CD14-positive monocyte (primary cell): ENCODE measurements around the gene STH. TPM values are rescaled to one million over a fixed set of nuclear protein-coding genes. Genes with fewer than 3 reads are reported as not detected.

Experiments used
- DNase-seq, 3 donors: peaks; one replicate each; pipeline ENCODE4 v3.0.0-alpha.2; 2011 to 2022
- H2AFZ ChIP-seq: 2 replicates; pipeline ENCODE4 v1.6.0; 2012; ENCODE audit warnings: mild to moderate bottlenecking, low read depth, low read length, inconsistent platforms; ENCODE audit not compliant: insufficient read depth, poor library complexity, severe bottlenecking
- H3K27ac ChIP-seq, 2 donors: 1 replicate in 1 of 2; 2 replicates in 1 of 2; pipeline ENCODE4 v1.5.1; 2012 to 2013; ENCODE audit warnings: low read length in 2 of 2, control low read depth in 1 of 2, inconsistent platforms in 1 of 2, low read depth in 1 of 2, mild to moderate bottlenecking in 1 of 2
- H3K27me3 ChIP-seq, 2 donors: one replicate each; pipeline versions ENCODE4 v1.6.0 to v1.6.1; 2011 to 2013; ENCODE audit warnings: low read length in 2 of 2; ENCODE audit not compliant: control insufficient read depth in 2 of 2, insufficient read depth in 2 of 2
- H3K36me3 ChIP-seq, 2 donors: replicated peaks in 1 of 2; 1 replicate in 1 of 2; 2 replicates in 1 of 2; pipeline versions ENCODE4 v1.5.1 to v1.6.1; 2012 to 2013; ENCODE audit warnings: low read length in 2 of 2, control low read depth in 1 of 2, inconsistent platforms in 1 of 2, mild to moderate bottlenecking in 1 of 2; ENCODE audit not compliant: insufficient read depth in 2 of 2, control insufficient read depth in 1 of 2
- H3K4me1 ChIP-seq, 2 donors: 1 replicate in 1 of 2; 2 replicates in 1 of 2; pipeline versions ENCODE4 v1.5.1 to v1.6.1; 2012 to 2013; ENCODE audit warnings: low read length in 2 of 2, control low read depth in 1 of 2, inconsistent platforms in 1 of 2, mild to moderate bottlenecking in 1 of 2, moderate library complexity in 1 of 2; ENCODE audit not compliant: insufficient read depth in 2 of 2, control insufficient read depth in 1 of 2
- H3K4me2 ChIP-seq: replicated peaks from 2 replicates; pipeline ENCODE3; 2012; ENCODE audit warnings: low read length, moderate library complexity, mild to moderate bottlenecking; ENCODE audit not compliant: poor library complexity, severe bottlenecking; ENCODE audit errors: extremely low read depth
- H3K4me3 ChIP-seq, 3 experiments: fragments of 200-600 bp in 1 of 3; sonication (generic) in 1 of 3; replicated peaks in 1 of 3; 1 replicate in 2 of 3; 2 replicates in 1 of 3; pipeline ENCODE4 v1.5.1; 2011 to 2013; ENCODE audit warnings: low read length in 3 of 3, mild to moderate bottlenecking in 3 of 3, control low read depth in 2 of 3, low read depth in 2 of 3, inconsistent platforms in 1 of 3, moderate library complexity in 1 of 3
- H3K79me2 ChIP-seq: 2 replicates; pipeline ENCODE4 v1.6.0; 2012; ENCODE audit warnings: mild to moderate bottlenecking, control low read depth, inconsistent platforms, low read length, moderate library complexity; ENCODE audit not compliant: insufficient read depth
- H3K9ac ChIP-seq: 2 replicates; pipeline ENCODE4 v1.6.0; 2017; ENCODE audit warnings: low read length, mild to moderate bottlenecking; ENCODE audit not compliant: insufficient read depth, poor library complexity, severe bottlenecking
- H3K9me3 ChIP-seq, 2 donors: replicated peaks in 1 of 2; 1 replicate in 1 of 2; 2 replicates in 1 of 2; pipeline versions ENCODE4 v1.5.1 to v1.6.1; 2012 to 2013; ENCODE audit warnings: low read length in 2 of 2, control low read depth in 1 of 2; ENCODE audit not compliant: control insufficient read depth in 1 of 2, insufficient read depth in 1 of 2
- H4K20me1 ChIP-seq: 2 replicates; pipeline ENCODE4 v1.6.0; 2012; ENCODE audit warnings: mild to moderate bottlenecking, low read length, control low read depth, moderate library complexity; ENCODE audit not compliant: insufficient read depth
- H3K27ac Mint-ChIP-seq, 7 donors: one replicate each; pipeline ENCODE4 v1.8.0; 2020; ENCODE audit warnings: mild to moderate bottlenecking in 7 of 7, mixed read lengths in 7 of 7, moderate library complexity in 6 of 7, inconsistent platforms in 2 of 7
- H3K27me3 Mint-ChIP-seq, 3 donors: one replicate each; pipeline ENCODE4 v1.8.0; 2021 to 2022; ENCODE audit warnings: low read depth in 3 of 3, mild to moderate bottlenecking in 3 of 3, mixed read lengths in 3 of 3, moderate library complexity in 3 of 3, inconsistent platforms in 1 of 3
- H3K36me3 Mint-ChIP-seq, 2 donors: one replicate each; pipeline ENCODE4 v1.8.0; 2020; ENCODE audit warnings: mixed read lengths in 2 of 2, inconsistent platforms in 1 of 2, mild to moderate bottlenecking in 1 of 2
- H3K4me1 Mint-ChIP-seq: one replicate; pipeline ENCODE4 v1.8.0; 2020; ENCODE audit warnings: mild to moderate bottlenecking, mixed read lengths
- H3K4me3 Mint-ChIP-seq, 2 donors: one replicate each; pipeline ENCODE4 v1.8.0; 2020; ENCODE audit warnings: mild to moderate bottlenecking in 2 of 2, mixed read lengths in 2 of 2, moderate library complexity in 1 of 2
- H3K9me3 Mint-ChIP-seq, 7 donors: one replicate each; pipeline ENCODE4 v1.8.0; 2020 to 2022; ENCODE audit warnings: mixed read lengths in 7 of 7, mild to moderate bottlenecking in 6 of 7, moderate library complexity in 6 of 7, inconsistent platforms in 2 of 7
- CTCF ChIP-seq: fragments of 200-600 bp; IDR thresholded peaks from one replicate; pipeline ENCODE4 v1.8.0; 2022; ENCODE audit warnings: antibody characterized with exemption, mild to moderate bottlenecking
- WGBS: methylation state at CpG from one replicate; pipeline ENCODE4 v1.1.5; 2013; ENCODE audit warnings: missing lambda C conversion rate; ENCODE audit not compliant: insufficient coverage; 5-methylcytosine and 5-hydroxymethylcytosine counted together
- intact Hi-C, 2 donors: fragments of 100-400 bp; cut with micrococcal nuclease; formaldehyde crosslinking; loops; one replicate each; pipeline versions ENCODE4 v1.15.0 to v1.15.1; 2023
- polyA plus RNA-seq, 3 donors: library from polyadenylated mRNA; depleted of rRNA in 1 of 3; unstranded in 2 of 3; stranded (reverse) in 1 of 3; fragments of 300-500 nt in 2 of 3; fragments of >200 nt in 1 of 3; fragmentation: Illumina TruSeq in 2 of 3; gene quantifications; 1 replicate in 2 of 3; 2 replicates in 1 of 3; pipeline ENCODE4 v1.2.3, GENCODE V29; 2012 to 2021

STH gene
- polyA plus RNA-seq, 3 donors, result not detected

DNA sequence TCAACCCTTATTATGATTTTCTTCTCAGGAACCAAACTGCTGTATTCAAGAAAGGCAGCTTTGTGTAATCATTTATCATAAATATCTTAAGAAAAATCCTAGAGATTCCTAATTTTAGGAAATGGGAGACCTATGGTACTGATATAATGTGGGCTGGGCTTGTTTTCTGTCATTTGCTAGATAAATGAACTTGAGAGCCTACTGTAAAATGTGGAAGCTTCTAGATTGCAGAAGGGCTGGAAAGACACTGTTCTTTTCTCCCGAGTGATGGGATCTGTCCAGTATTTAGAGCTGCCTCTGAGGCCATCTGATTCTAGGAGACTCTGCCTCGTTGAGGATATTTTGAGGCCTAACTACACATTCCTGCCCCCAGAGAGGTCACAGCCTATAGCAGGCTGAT, 19.9 kb upstream of the STH start:
- no peaks in the 10 kb centered on the region for H3K36me3 ChIP-seq
- H3K79me2 ChIP-seq, result no peaks in the 10 kb centered on the region
- no peaks in the 10 kb centered on the region for H3K27me3 ChIP-seq
- intact Hi-C loops, result no loop called here
- Mint-ChIP-seq H3K27ac (peak overlapping the region in 1 of 7 donors; percentile 28), H3K27me3 (peaks cover 0 to 6% (median 2%) of the 10 kb centered on the region in 3 donors), H3K4me3 (no peak overlapping the region), H3K9me3 (peaks cover 0 to 2% (median 0%) of the 10 kb centered on the region in 7 donors), H3K36me3 (no peaks in the 10 kb centered on the region), H3K4me1 (no peaks in the 10 kb centered on the region)
- H3K27ac ChIP-seq, result no peak overlapping the region
- H3K9ac ChIP-seq, result no peak overlapping the region
- H4K20me1 ChIP-seq, result no peaks in the 10 kb centered on the region
- 88% methylated on average over 2 of the region's 2 CpGs for WGBS
- no peaks in the 10 kb centered on the region for H3K9me3 ChIP-seq
- DNase-seq, result no peak
- H3K4me1 ChIP-seq, result no peaks in the 10 kb centered on the region
- no peak for TF ChIP-seq CTCF
- no peak overlapping the region for H3K4me3 ChIP-seq
- no peak overlapping the region for H2AFZ ChIP-seq
- no peak overlapping the region for H3K4me2 ChIP-seq

DNA sequence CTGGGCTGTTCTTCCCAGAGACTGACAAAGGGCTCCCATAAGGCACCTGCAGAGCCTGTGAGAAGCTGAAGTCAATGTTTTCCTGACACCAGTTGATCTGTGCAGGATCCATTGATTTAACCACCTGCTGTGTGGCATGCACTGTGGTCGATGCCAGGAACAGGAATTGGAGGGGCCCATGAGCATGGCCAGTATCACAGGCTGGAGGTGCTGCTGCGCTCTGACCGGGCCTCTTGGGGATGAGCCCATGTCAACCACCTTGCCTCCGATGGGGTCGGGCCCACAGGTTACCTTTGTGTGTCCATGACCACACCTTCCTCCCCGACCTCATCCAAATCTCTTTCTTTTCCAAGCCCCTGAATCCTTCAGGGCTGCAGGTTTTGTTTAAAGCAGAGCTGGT, 18.2 kb upstream of the STH start:
- H3K36me3 Mint-ChIP-seq, result no peaks in the 10 kb centered on the region
- Histone ChIP-seq H3K36me3 (no peaks in the 10 kb centered on the region), H3K27me3 (no peaks in the 10 kb centered on the region), H3K9me3 (no peaks in the 10 kb centered on the region), H3K79me2 (no peaks in the 10 kb centered on the region), H2AFZ (no peak overlapping the region), H4K20me1 (no peaks in the 10 kb centered on the region), H3K4me1 (no peaks in the 10 kb centered on the region), H3K4me3 (no peak overlapping the region), H3K27ac (no peak overlapping the region), H3K4me2 (no peak overlapping the region), H3K9ac (no peak overlapping the region)
- H3K9me3 Mint-ChIP-seq, result peaks cover 0 to 2% (median 0%) of the 10 kb centered on the region in 7 donors
- no peaks in the 10 kb centered on the region for H3K4me1 Mint-ChIP-seq
- no peak overlapping the region for H3K4me3 Mint-ChIP-seq
- WGBS, result 92% methylated on average over 4 of the region's 6 CpGs
- TF ChIP-seq CTCF, result no peak
- intact Hi-C loops, result no loop called here
- no peak overlapping the region for H3K27ac Mint-ChIP-seq
- peaks cover 0 to 9% (median 2%) of the 10 kb centered on the region in 3 donors for H3K27me3 Mint-ChIP-seq
- DNase-seq, result no peak
